Skin of body (tissue), 2 donors: Measurements from ENCODE around the gene LYRM9. TPM values are rescaled to one million over a fixed set of nuclear protein-coding genes. Genes with fewer than 3 reads are reported as not detected.
A peak's percentile ranks its signal among the peaks of the same experiment; 100 is the strongest.
"Not testable (repeated sequence)": the region's sequence is repeated elsewhere in the genome, so short reads cannot be mapped to it uniquely, and the experiment has no call there.

Experiments used
- DNase-seq: peaks from one replicate; lab custom pipeline; 2025; lab: John Stamatoyannopoulos, UW
- total RNA-seq: library from RNA; depleted of rRNA; stranded (reverse); fragments of >200 nt; gene quantifications from one replicate; pipeline ENCODE4 v1.2.3, GENCODE V29; 2014

LYRM9 gene
- total RNA-seq = 10.8 TPM

GRCh38 chr17:27892866-27893769 is at the start of gene LYRM9:
TSS of gene LYRM9 (minus strand) at chr17:27893365. CDS start at chr17:27882694, 10,671 bp downstream.
- peak; percentile 71 for DNase-seq

GRCh38 chr17:27940503-27941428 is 47.6 kb upstream of the LYRM9 start:
- no peak for DNase-seq

- no peak for DNase-seq
These were observed 46.6 kb upstream of the LYRM9 start for GRCh38 chr17:27939474-27940465.

- DNase-seq = no peak
These were observed 45.7 kb upstream of the LYRM9 start for GRCh38 chr17:27938864-27939263.

DNA sequence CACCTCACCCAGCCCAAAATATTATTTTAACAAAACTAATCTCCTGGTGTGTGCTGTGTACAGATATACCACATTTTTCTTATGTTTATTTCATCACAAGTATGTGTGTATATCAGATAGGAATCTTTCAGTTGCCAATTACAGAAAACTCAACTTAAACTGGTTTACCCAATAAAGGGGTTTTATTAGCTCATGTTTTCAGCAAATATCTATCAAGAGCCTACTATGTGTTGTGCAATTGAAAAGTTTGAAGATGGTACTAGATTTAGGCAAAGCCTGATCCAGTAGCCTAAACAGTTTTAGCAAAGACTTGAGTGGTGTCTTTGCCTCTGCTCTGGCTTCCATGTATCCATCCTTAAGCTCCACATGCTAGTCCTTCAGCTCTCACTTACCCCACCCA is 45.1 kb upstream of the LYRM9 start:
- DNase-seq = no peak

DNA sequence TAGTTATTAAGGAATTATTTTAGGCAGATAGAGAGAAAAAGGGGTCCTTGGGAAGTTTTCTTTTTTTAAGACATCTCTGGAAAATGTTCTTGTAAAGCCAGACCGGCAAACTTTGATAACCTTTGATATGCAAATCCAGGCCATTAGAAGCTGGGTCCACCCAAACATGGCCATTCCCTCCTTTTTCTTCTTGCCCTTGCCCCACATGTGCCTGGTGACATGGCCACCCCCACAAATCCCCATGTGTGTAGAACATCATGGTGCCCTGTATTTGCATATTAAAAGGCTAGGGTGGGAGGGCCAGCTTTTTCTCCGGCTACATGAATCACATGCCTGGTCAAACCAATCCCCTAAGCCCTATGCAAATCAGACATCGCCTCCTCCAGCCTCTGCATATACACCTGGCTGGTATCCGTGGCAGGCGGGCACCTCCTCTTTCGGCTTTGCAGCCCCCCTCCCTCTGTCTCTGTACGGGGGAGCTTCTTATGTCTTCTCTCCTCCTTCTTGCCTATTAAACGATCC is 43.9 kb upstream of the LYRM9 start:
- no peak for DNase-seq

- DNase-seq = no peak
These were observed 36.8 kb upstream of the LYRM9 start for GRCh38 chr17:27930000-27930399.

DNA sequence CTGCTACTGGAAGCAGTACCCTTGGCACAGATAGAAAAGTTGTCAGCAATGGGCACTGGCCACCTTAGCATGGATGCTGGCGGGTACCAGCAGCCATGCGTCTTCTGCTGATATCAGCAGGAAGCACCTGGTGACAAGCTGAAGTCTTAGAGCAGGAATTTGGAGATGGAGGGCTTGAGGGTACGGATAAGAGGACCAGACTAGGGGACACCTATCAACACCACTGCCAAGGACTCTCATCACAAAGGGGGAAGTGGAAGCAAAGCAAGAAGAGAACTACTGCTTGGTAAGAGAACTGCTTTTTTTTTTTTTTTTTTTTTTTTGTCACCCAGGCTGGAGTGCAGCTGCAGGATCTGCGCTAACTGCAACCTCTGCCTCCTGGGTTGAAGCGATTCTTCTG is 35.4 kb upstream of the LYRM9 start:
- DNase-seq = no peak

- DNase-seq = no peak
These were observed 34.6 kb upstream of the LYRM9 start for GRCh38 chr17:27927781-27928180.

DNA sequence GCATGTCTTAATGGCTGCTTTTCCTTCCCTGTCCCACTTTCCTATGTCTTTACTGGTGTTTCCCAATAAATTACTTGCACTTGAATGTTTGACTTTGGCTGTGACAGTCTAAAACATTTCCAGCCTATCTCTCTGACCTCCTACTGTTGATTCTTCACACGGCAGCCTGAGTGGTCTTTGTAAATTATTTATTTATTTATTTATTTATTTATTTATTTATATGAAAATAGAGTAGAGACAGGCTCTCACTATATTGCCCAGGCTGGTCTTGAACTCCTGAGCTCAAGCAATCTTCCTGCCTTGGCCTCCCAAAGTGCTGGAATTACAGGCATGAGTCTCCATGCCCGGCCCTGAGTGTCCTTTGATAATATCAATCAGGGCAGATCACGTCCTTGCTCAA is 28.4 kb upstream of the LYRM9 start:
- no peak for DNase-seq

DNA sequence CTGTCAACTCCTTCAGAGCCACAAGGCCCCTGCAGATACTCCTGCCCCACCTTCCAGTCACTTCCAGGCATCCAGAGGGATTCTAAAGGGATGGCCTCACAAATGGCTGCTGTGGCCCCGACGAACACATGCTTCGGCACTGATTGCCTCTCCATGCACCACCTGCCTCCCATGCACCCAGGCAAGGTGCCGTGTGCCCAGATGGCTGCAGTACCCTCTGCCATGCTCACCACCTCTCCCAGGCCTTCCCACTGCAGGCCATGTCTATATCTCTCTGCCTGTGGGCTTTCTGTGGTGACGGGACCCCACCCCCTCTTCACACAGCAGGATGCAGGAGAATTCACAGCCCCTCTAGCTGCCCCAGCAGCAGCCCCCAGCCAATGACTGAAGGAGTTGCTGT is 27.9 kb upstream of the LYRM9 start:
- DNase-seq = no peak

- no peak for DNase-seq
These were observed 27.4 kb upstream of the LYRM9 start for GRCh38 chr17:27920569-27920968.

DNA sequence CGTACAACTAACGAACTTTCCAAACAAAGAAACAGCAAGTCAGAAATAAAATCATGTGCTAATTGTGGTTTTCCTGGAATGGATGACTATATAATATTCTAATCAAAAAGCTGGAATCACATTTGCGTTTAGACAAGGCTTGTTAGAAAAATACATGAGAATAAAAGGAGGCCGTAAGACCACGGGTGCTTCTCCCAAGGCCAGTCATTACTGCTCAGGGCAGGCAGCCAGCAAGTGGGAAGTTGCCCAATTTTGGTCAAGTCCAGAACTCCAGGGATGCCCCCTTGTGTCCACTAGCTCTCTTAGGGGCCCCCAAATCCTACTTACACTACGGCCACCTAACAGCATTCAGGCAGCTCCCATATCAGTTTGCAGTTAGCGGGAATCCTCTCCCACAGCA is 25.9 kb upstream of the LYRM9 start:
- DNase-seq = no peak

- no peak for DNase-seq
These were observed 25.3 kb upstream of the LYRM9 start for GRCh38 chr17:27918498-27918897.

GRCh38 chr17:27917000-27917399 is 23.8 kb upstream of the LYRM9 start:
- no peak for DNase-seq

- DNase-seq = no peak
These were observed 22.5 kb upstream of the LYRM9 start for GRCh38 chr17:27915709-27916108.

- DNase-seq = no peak
These were observed 21.2 kb upstream of the LYRM9 start for GRCh38 chr17:27914382-27914781.

DNA sequence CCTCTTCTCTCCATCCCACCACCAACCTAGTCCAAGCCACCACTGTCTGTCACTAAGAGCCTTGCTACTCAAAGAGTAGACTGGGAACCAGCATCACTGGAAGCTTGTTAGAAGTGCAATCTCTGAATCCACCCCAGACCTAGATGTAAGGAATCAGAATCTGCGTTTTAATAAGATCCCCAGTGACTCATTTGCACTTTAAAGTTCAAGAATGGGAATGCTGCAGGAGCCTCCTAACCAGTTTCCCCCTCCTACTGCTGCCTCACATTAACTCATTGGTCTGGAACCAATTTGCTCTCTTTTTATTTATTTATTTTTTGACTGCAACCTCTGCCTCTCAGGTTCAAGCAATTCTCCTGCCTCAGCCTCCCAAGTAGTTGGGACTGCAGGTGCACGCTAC is 19.8 kb upstream of the LYRM9 start:
- DNase-seq = no peak

- DNase-seq = not testable (repeated sequence)
These were observed 19.1 kb upstream of the LYRM9 start for GRCh38 chr17:27912299-27912698.

DNA sequence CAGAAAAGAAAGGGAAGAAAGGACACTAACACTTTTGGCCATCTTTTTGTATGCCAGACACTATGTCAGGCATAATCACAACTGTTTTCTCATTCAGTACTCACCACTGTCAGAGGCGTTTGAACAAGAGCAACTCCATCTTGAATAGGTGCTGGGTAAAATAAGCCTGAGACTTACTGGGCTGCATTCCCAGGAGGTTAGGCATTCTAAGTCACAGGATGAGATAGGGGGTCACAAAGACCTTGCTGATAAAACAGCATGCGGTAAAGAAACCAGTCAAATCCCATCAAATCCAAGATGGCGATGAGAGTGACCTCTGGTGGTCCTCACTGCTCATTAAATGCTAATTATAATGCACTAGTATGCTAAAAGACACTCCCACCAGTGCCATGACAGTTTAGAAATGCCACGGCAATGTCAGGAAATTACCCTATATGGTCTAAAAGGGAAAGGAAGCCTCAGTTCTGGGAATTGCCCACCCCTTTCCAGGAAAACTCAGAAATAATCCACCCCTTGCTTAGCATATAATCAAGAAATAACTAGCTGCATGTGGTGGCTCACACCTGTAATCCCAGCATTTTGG is 14.9 kb upstream of the LYRM9 start:
- DNase-seq = no peak
